ENCODE data around the gene BDNF.
"Not testable (repeated sequence)": the region's sequence is repeated elsewhere in the genome, so short reads cannot be mapped to it uniquely, and the experiment has no call there.

BDNF gene

DNA sequence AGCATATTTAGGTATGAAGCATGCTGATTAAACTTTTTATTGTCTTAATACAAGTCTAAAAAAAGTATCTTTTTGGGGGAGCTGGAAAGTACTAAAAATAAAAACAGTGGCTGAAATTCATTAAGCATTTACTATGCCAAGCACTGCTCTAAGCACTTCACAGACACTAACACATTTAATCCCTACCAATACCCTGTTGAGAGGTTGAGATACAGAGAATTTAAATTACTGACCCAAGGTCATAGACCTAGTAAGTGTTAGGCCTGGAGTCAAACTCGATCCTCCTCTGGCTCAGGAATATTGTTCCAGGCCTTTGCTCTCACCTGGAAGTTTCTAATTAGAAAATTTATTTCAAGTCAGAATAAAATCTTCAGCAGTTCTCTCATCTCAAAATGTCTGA, 18.6 kb downstream of the BDNF start:
- H3K27ac ChIP-seq: no peak overlapping the region
- TF ChIP-seq, protein P1, sequence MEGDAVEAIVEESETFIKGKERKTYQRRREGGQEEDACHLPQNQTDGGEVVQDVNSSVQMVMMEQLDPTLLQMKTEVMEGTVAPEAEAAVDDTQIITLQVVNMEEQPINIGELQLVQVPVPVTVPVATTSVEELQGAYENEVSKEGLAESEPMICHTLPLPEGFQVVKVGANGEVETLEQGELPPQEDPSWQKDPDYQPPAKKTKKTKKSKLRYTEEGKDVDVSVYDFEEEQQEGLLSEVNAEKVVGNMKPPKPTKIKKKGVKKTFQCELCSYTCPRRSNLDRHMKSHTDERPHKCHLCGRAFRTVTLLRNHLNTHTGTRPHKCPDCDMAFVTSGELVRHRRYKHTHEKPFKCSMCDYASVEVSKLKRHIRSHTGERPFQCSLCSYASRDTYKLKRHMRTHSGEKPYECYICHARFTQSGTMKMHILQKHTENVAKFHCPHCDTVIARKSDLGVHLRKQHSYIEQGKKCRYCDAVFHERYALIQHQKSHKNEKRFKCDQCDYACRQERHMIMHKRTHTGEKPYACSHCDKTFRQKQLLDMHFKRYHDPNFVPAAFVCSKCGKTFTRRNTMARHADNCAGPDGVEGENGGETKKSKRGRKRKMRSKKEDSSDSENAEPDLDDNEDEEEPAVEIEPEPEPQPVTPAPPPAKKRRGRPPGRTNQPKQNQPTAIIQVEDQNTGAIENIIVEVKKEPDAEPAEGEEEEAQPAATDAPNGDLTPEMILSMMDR (conservative IDR thresholded peaks at IDR 0.05): no peak

DNA sequence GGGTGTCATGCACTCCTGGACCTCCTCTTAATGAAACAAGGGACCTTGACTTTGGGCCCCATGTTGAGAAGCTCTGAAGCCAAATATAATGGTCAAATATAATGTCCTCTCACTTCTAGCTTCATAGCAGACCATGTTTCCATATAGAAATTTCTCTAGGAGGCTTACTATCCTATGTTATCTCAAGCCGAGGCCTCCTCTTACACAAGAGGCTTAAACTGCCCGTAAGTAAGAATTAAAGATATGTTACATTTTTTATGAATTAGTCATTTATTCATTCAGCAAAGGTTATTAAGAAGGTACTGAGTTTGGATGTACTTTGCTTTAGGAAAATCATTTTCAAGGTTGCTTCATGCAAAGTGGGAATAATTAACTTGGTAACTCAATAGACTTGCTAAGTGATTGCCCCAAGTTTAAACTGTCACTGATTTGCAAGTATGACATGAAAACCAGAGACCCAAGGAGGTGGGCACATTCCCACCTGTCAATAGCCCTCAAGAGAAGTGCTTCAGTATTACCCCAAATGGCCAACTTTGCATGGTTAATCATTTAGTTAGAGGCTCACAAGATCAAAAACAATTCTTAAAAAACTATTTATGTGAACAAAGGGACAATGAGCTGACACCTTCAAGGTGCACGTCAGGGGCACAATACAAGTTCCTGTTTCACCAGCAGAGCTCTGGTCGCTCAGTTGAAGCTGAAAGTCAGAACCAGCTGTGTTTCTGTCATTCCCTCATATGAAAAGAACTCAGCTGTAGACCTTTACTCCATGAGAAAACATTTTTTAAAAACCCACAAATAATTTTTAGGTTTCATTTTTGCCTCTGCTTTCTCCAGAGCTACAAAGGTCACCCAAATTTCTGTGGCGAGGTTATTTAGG, 20.9 kb downstream of the BDNF start:
- TF ChIP-seq, protein P1 (conservative IDR thresholded peaks at IDR 0.05): no peak
- no peak overlapping the region for H3K27ac ChIP-seq

DNA sequence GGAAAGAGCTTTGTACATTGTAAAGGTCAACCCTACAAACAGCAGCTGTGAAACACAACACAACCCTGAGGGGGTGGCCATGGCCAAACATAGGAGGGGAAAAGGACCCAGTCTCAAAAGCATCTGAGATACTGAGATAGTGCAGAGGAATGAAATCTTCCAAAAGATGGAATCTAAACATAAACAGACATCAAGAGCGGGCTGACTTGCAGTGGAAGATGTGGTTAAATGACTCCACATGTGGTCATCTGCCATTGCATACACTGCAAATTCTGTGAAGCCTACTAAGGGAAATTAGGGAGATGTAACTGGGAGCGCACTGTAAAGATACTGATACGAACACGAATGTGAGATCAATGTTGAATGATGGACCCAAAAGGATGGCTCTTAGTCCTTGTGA, 22.0 kb downstream of the BDNF start:
- H3K27ac ChIP-seq: no peak overlapping the region
- TF ChIP-seq, protein P1 (conservative IDR thresholded peaks at IDR 0.05): no peak

DNA sequence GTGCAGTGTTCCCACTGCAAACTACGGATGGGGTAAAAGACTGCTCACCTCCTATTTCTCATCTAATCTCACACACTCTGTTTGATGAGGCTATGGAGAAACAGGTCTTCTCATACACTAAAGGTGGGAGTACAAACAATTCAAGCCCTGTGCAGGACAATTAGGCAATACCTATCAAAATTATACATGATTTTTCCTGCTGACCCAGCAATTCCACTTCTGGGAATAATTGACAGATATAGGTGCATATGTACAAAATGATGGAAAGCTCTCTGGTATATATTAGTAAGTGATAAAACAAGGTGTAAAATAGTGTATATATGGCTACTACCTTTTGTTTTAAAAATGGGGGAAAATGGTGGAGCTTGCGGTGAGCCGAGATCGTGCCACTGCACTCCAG, 23.1 kb downstream of the BDNF start:
- H3K27ac ChIP-seq: no peak overlapping the region
- TF ChIP-seq, protein P1 (conservative IDR thresholded peaks at IDR 0.05): no peak

DNA sequence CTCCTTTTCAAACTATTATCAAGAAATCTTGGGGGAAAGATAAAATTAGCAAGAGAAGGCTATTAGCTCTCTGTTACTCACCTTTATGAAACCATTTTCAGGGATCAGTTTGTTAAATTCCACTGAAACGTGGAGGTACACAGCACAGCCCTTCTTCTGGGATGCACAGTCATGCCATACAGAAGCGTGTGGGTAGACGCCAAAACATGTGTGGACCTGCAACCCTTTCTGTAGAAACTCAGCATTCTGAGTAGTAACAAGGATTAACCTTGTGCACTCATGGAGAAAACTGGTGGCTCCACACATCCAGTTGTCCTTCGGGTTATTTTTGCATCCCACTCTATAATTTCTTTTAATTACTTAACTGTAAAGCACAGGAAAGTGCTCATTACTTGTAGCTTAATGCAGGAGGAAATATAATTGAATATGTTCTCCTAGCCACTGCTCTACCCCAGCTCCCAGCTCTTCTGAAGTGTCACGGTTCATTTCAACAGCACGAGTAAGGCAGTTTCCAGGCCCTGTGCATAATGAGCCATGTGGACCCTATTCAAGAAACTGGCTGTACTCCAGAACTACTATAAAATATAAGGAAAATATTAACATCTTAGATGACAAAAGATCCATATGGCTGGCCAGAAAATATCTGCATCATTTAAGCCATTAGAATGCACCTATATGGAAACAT, 26.1 kb downstream of the BDNF start:
- no peak overlapping the region for H3K27ac ChIP-seq
- TF ChIP-seq, protein P1 (conservative IDR thresholded peaks at IDR 0.05): no peak

DNA sequence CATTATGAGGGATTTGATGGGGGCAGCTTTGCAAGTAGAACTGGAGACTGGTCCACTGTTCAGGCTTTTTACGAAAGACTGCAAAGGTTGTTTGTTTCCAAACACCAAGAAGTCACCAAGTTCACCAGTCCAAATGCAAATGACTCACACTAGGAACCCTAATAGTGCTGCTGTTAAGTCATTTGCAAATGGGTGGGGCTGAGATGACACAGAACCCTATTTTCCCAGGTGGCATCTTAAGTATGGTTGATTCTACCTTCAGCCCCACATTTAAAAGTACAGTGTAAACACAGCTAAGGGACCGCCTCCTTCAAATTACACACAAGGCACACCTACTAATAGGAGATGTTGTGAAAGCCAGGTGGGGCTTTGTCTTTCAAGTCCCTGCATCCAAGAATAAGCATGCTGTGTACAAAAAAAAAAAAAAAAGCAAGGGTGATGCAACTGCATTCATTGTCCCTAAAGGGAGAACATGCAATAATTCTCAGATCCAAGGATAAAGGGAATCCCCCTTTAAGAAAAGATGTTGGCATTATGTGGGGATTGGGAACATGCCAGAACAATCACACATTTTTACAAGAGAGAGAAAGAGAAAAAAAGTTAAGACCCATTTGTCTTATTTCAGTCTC, 27.3 kb downstream of the BDNF start:
- H3K27ac ChIP-seq: no peak overlapping the region
- TF ChIP-seq, protein P1 (conservative IDR thresholded peaks at IDR 0.05): no peak

DNA sequence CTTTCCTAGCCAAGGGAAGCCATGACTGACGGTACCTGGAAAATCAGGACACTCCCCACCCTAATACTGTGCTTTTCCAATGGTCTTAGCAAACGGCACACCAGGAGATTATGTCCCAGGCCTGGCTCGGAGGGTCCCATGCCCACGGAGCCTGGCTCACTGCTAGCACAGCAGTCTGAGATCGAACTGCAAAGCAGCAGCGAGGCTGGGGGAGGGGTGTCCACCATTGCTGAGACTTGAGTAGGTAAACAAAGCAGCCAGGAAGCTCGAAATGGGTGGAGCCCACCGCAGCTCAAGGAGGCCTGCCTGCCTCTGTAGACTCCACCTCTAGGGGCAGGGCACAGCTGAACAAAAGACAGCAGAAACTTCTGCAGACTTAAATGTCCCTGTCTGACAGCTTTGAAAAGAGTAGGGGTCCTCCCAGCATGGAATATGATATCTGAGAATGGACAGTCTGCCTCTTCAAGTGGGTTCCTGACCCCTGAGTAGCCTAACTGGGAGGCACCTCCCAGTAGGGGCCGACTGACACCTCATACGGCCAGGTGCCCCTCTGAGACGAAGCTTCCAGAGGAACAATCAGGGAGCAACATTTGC, 34.6 kb downstream of the BDNF start:
- not testable (repeated sequence) for H3K27ac ChIP-seq

All from VCaP (cell line).